ENCODE data around the gene ESD. TPM values are rescaled to one million over a fixed set of nuclear protein-coding genes. Genes with fewer than 3 reads are reported as not detected.

Gene ESD
- total and polyA plus RNA-seq, 2 of the 13 experiments (the other 11 are each of a cell fraction or from before 2014, with no cell fraction given), result 118 to 147 TPM

DNA sequence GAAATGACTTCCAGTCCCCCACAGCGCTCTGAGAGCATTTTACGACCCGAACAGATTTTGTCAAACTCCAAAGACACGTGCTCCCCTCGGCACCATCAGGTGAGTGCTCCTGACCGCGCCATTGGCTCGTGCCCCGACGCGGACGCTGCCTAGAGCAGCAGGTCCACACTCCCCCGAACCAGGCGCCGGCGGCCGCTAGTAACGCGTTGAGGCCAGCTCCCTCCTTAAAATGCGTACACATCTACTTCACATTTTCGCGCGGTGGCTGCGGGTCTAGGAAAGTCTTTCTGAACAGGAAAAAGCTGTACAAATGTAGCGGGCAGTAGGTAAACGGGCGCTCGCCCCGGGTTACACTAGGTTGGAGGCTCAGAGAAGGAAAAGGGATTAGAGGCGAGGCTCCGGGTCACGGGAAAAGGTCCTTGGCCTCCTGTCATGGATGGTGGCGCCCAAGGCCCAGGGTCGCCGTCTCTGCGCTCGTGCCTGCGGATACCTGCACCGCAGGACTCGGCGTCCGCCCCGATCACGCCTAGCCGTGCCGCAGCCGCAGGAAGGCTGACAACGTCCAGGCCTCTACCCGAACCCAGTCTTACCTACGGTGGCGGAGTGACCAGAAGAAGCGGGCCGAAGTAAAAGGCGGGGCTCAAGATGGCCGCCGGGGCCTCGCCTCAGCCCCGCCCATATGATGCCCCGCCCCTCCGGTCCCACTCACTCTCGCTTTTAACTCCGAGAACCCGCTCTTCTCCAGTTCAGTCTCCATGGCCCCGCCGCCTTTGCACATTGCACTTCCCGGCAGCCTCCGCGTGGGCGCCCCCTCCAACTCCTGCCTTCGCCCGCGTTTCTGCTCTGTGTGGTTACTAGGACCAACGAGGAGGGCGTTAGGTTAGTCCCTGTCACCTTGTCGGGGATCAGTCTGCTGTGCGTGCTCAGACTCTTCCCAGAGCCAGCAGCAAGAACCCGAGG is at the start of gene ESD (continued):
- TF ChIP-seq, protein P1, sequence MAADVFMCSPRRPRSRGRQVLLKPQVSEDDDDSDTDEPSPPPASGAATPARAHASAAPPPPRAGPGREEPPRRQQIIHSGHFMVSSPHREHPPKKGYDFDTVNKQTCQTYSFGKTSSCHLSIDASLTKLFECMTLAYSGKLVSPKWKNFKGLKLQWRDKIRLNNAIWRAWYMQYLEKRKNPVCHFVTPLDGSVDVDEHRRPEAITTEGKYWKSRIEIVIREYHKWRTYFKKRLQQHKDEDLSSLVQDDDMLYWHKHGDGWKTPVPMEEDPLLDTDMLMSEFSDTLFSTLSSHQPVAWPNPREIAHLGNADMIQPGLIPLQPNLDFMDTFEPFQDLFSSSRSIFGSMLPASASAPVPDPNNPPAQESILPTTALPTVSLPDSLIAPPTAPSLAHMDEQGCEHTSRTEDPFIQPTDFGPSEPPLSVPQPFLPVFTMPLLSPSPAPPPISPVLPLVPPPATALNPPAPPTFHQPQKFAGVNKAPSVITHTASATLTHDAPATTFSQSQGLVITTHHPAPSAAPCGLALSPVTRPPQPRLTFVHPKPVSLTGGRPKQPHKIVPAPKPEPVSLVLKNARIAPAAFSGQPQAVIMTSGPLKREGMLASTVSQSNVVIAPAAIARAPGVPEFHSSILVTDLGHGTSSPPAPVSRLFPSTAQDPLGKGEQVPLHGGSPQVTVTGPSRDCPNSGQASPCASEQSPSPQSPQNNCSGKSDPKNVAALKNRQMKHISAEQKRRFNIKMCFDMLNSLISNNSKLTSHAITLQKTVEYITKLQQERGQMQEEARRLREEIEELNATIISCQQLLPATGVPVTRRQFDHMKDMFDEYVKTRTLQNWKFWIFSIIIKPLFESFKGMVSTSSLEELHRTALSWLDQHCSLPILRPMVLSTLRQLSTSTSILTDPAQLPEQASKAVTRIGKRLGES (CRISPR knock-in tag; IDR thresholded peaks at IDR 0.05; ENCODE audit: borderline replicate concordance), result 0 out of 2 replicates have a peak, but pooled peaks have one; percentile 15
- TF ChIP-seq ZNF274 (CRISPR knock-in tag; IDR thresholded peaks at IDR 0.05) (peak; percentile 81), MIER2 (CRISPR knock-in tag; IDR thresholded peaks at IDR 0.05) (no peak), SMAD1 (CRISPR knock-in tag; IDR thresholded peaks at IDR 0.05; ENCODE audit: borderline replicate concordance, low read depth) (0 out of 2 replicates have a peak, but pooled peaks have one; percentile 7), FOXP1 (IDR thresholded peaks at IDR 0.05) (no peak), FOXP1 (CRISPR knock-in tag; IDR thresholded peaks at IDR 0.05) (no peak), TP53 (CRISPR knock-in tag; conservative IDR thresholded peaks at IDR 0.05) (no peak), ZNF383 (CRISPR knock-in tag; IDR thresholded peaks at IDR 0.05; ENCODE audit: borderline replicate concordance) (no peak), FOXA1 (IDR thresholded peaks at IDR 0.05) (no peak), FOXA1 (CRISPR knock-in tag; IDR thresholded peaks at IDR 0.05) (0 out of 2 replicates have a peak, but pooled peaks have one; percentile 6), SOX13 (IDR thresholded peaks at IDR 0.05) (no peak), SOX13 (CRISPR knock-in tag; conservative IDR thresholded peaks at IDR 0.05 in 1 of 2, IDR thresholded peaks at IDR 0.05 in 1 of 2) (0 out of 4 replicates have a peak, but pooled peaks of 1 of the 2 experiments have one; percentile 18), MEIS2 (CRISPR knock-in tag; IDR thresholded peaks at IDR 0.05) (peak; percentile 43), ZSCAN25 (CRISPR knock-in tag; IDR thresholded peaks at IDR 0.05) (no peak; the same call in none of the 2 replicates), ATF7-NPFF (CRISPR knock-in tag; IDR thresholded peaks at IDR 0.05; ENCODE audit: low read depth) (peak; percentile 61; the same call in 1 of the 2 replicates)
- TF ChIP-seq, protein P2, sequence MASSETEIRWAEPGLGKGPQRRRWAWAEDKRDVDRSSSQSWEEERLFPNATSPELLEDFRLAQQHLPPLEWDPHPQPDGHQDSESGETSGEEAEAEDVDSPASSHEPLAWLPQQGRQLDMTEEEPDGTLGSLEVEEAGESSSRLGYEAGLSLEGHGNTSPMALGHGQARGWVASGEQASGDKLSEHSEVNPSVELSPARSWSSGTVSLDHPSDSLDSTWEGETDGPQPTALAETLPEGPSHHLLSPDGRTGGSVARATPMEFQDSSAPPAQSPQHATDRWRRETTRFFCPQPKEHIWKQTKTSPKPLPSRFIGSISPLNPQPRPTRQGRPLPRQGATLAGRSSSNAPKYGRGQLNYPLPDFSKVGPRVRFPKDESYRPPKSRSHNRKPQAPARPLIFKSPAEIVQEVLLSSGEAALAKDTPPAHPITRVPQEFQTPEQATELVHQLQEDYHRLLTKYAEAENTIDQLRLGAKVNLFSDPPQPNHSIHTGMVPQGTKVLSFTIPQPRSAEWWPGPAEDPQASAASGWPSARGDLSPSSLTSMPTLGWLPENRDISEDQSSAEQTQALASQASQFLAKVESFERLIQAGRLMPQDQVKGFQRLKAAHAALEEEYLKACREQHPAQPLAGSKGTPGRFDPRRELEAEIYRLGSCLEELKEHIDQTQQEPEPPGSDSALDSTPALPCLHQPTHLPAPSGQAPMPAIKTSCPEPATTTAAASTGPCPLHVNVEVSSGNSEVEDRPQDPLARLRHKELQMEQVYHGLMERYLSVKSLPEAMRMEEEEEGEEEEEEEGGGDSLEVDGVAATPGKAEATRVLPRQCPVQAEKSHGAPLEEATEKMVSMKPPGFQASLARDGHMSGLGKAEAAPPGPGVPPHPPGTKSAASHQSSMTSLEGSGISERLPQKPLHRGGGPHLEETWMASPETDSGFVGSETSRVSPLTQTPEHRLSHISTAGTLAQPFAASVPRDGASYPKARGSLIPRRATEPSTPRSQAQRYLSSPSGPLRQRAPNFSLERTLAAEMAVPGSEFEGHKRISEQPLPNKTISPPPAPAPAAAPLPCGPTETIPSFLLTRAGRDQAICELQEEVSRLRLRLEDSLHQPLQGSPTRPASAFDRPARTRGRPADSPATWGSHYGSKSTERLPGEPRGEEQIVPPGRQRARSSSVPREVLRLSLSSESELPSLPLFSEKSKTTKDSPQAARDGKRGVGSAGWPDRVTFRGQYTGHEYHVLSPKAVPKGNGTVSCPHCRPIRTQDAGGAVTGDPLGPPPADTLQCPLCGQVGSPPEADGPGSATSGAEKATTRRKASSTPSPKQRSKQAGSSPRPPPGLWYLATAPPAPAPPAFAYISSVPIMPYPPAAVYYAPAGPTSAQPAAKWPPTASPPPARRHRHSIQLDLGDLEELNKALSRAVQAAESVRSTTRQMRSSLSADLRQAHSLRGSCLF (CRISPR knock-in tag; IDR thresholded peaks at IDR 0.05; ENCODE audit: borderline replicate concordance), result no peak
- TF ChIP-seq, protein P3, sequence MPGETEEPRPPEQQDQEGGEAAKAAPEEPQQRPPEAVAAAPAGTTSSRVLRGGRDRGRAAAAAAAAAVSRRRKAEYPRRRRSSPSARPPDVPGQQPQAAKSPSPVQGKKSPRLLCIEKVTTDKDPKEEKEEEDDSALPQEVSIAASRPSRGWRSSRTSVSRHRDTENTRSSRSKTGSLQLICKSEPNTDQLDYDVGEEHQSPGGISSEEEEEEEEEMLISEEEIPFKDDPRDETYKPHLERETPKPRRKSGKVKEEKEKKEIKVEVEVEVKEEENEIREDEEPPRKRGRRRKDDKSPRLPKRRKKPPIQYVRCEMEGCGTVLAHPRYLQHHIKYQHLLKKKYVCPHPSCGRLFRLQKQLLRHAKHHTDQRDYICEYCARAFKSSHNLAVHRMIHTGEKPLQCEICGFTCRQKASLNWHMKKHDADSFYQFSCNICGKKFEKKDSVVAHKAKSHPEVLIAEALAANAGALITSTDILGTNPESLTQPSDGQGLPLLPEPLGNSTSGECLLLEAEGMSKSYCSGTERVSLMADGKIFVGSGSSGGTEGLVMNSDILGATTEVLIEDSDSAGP (CRISPR knock-in tag; IDR thresholded peaks at IDR 0.05; ENCODE audit: borderline replicate concordance), result peak; percentile 88; the same call in 1 of the 2 replicates
